Measurements from ENCODE around the gene ZNF827. TPM values are rescaled to one million over a fixed set of nuclear protein-coding genes. Genes with fewer than 3 reads are reported as not detected.
A peak's percentile ranks its signal among the peaks of the same experiment; 100 is the strongest.

ZNF827 gene
- total RNA-seq, 2 donors from 2014 or later: 26.0 to 39.0 TPM

GRCh38 chr4:145716200-145716599 is 222.4 kb downstream of the ZNF827 start:
- ATAC-seq (replicated peaks in 1 of 2): no peak
- Mint-ChIP-seq H3K9me3 (peaks cover 5 to 8% of the 10 kb centered on the region in 2 donors), H3K4me3 (no peak overlapping the region)

GRCh38 chr4:145709843-145710242 is 228.8 kb downstream of the ZNF827 start:
- peaks cover 38% of the 10 kb centered on the region for H3K4me1 Mint-ChIP-seq (ENCODE audit: low read depth)
- H3K36me3 Mint-ChIP-seq (ENCODE audit: insufficient read depth in 2 of 2): peaks cover 7 to 11% of the 10 kb centered on the region in 2 donors
- H3K9me3 Mint-ChIP-seq: peaks cover 8 to 11% of the 10 kb centered on the region in 2 donors
- ATAC-seq (replicated peaks in 1 of 2): peak; percentile 99 to 100
- peak overlapping the region in 1 of 2 donors; percentile 44 for H3K4me3 Mint-ChIP-seq
- peak; percentile 35 to 60 for DNase-seq
- H3K27me3 Mint-ChIP-seq (ENCODE audit: low read depth): no peaks in the 10 kb centered on the region
- no peak overlapping the region for H3K27ac Mint-ChIP-seq

More at GRCh38 chr4:145716200-145716599, 222.4 kb downstream of the ZNF827 start:
- DNase-seq: no peak
- Mint-ChIP-seq H3K36me3 (ENCODE audit: insufficient read depth in 2 of 2) (peaks cover 6 to 11% of the 10 kb centered on the region in 2 donors), H3K27ac (no peak overlapping the region), H3K27me3 (ENCODE audit: low read depth) (peaks cover 20% of the 10 kb centered on the region), H3K4me1 (ENCODE audit: low read depth) (peaks cover 30% of the 10 kb centered on the region)

GRCh38 chr4:145709336-145709735 is 229.3 kb downstream of the ZNF827 start:
- H3K36me3 Mint-ChIP-seq (ENCODE audit: insufficient read depth in 2 of 2): peaks cover 7 to 11% of the 10 kb centered on the region in 2 donors
- no peaks in the 10 kb centered on the region for H3K27me3 Mint-ChIP-seq (ENCODE audit: low read depth)
- H3K4me3 Mint-ChIP-seq: peak overlapping the region; percentile 11 to 49
- ATAC-seq (replicated peaks in 1 of 2): no peak
- peak overlapping the region; percentile 5 for H3K27ac Mint-ChIP-seq
- peaks cover 38% of the 10 kb centered on the region for H3K4me1 Mint-ChIP-seq (ENCODE audit: low read depth)
- H3K9me3 Mint-ChIP-seq: peaks cover 7 to 11% of the 10 kb centered on the region in 2 donors
- no peak for DNase-seq

Other genes with a start within 250 kb of the ZNF827 start
- 10 to 100 TPM; 54.6 to 55.1 TPM for gene LSM6, start 236.9 kb upstream of the ZNF827 start, total RNA-seq

Measured in activated T-cell treated with anti-CD3 and anti-CD28 coated beads, Interleukin-2, amount 50 U/mL, for 72 hours (primary cell).